H1 (cell line): Measurements from ENCODE around the gene CFAP221. TPM values are rescaled to one million over a fixed set of nuclear protein-coding genes. Genes with fewer than 3 reads are reported as not detected.

Experiments
- CTCF ChIA-PET: fragments of 300-600 bp; sonication (Branson Sonifier 250); formaldehyde crosslinking; loops from one replicate; lab custom pipeline; 2021; ENCODE audit not compliant: partially characterized antibody; lab: Charles Lee
- POLR2A ChIA-PET: fragments of 300-600 bp; sonication (Branson Sonifier 250); formaldehyde crosslinking; loops from one replicate; lab custom pipeline; 2021; ENCODE audit warnings: inconsistent platforms; ENCODE audit not compliant: partially characterized antibody; lab: Charles Lee
- DNase-seq, 2 experiments: peaks; one replicate each; pipeline versions ENCODE4 v3.0.0 to v3.0.0-alpha.2; 2010 to 2022; ENCODE audit warnings: low spot score in 2 of 2, low read depth in 1 of 2, mixed read lengths in 1 of 2
- FAIRE-seq: peaks from 2 replicates; lab custom pipeline; 2011; peaks lifted over from hg19 to GRCh38; lab: Jason Lieb, UNC
- H2AFZ ChIP-seq: 2 replicates; pipeline ENCODE4 v1.8.1; 2012; ENCODE audit warnings: low read length, inconsistent platforms
- H2AK5ac ChIP-seq: 2 replicates; pipeline ENCODE4 v1.6.1; 2013; ENCODE audit warnings: low read depth, low read length
- H2BK120ac ChIP-seq: replicated peaks from 2 replicates; pipeline ENCODE3; 2013; ENCODE audit warnings: low read depth, low read length, inconsistent platforms
- H2BK12ac ChIP-seq: 2 replicates; pipeline ENCODE4 v1.6.1; 2013; ENCODE audit warnings: low read depth, low read length
- H2BK15ac ChIP-seq: 2 replicates; pipeline ENCODE4 v1.6.1; 2013; ENCODE audit warnings: low read length
- H2BK20ac ChIP-seq: 2 replicates; pipeline ENCODE4 v1.6.1; 2013; ENCODE audit warnings: low read length
- H2BK5ac ChIP-seq: 2 replicates; pipeline ENCODE4 v1.6.1; 2013; ENCODE audit warnings: low read depth, low read length
- H3K14ac ChIP-seq: 2 replicates; pipeline ENCODE4 v1.6.1; 2013; ENCODE audit warnings: inconsistent platforms; ENCODE audit not compliant: insufficient read length
- H3K18ac ChIP-seq: 2 replicates; pipeline ENCODE4 v1.6.1; 2013; ENCODE audit warnings: low read length; ENCODE audit errors: extremely low read depth
- H3K23ac ChIP-seq: 2 replicates; pipeline ENCODE4 v1.6.1; 2013; ENCODE audit warnings: inconsistent platforms; ENCODE audit not compliant: insufficient read length
- H3K23me2 ChIP-seq: 2 replicates; pipeline ENCODE4 v1.6.1; 2013; ENCODE audit warnings: low read depth, low read length
- H3K27ac ChIP-seq: 2 replicates; pipeline ENCODE4 v1.6.1; 2011; ENCODE audit warnings: low read depth, low read length, inconsistent platforms
- H3K27me3 ChIP-seq, 4 experiments: replicated peaks in 1 of 4; 1 replicate in 1 of 4; 2 replicates in 3 of 4; pipeline versions ENCODE4 v1.6.1 to v1.8.1; 2011 to 2013; ENCODE audit warnings: low read length in 3 of 4, mild to moderate bottlenecking in 3 of 4, inconsistent platforms in 2 of 4, mixed read lengths in 2 of 4, moderate library complexity in 1 of 4; ENCODE audit not compliant: control insufficient read depth in 3 of 4, insufficient read depth in 3 of 4; ENCODE audit errors: extremely low read depth in 1 of 4
- H3K36me3 ChIP-seq, 4 experiments: 2 replicates each; pipeline versions ENCODE4 v1.6.1 to v1.8.1; 2011 to 2013; ENCODE audit warnings: mild to moderate bottlenecking in 4 of 4, low read length in 3 of 4, moderate library complexity in 2 of 4, control low read depth in 1 of 4, inconsistent platforms in 1 of 4; ENCODE audit not compliant: insufficient read depth in 4 of 4, control insufficient read depth in 2 of 4
- H3K4ac ChIP-seq: replicated peaks from 2 replicates; pipeline ENCODE3; 2013; ENCODE audit warnings: low read length, low read depth, mixed read lengths, inconsistent platforms; ENCODE audit not compliant: insufficient read length
- H3K4me1 ChIP-seq, 4 experiments: replicated peaks in 1 of 4; 1 replicate in 1 of 4; 2 replicates in 3 of 4; pipeline versions ENCODE4 v1.6.1 to v1.8.1; 2011 to 2013; ENCODE audit warnings: low read length in 3 of 4, inconsistent platforms in 2 of 4, mixed read lengths in 1 of 4; ENCODE audit not compliant: insufficient read depth in 4 of 4, control insufficient read depth in 3 of 4
- H3K4me2 ChIP-seq, 2 experiments: 2 replicates each; pipeline versions ENCODE4 v1.6.1 to v1.8.1; 2011 to 2013; ENCODE audit warnings: low read depth in 2 of 2, low read length in 2 of 2, control low read depth in 1 of 2, inconsistent platforms in 1 of 2, mild to moderate bottlenecking in 1 of 2; ENCODE audit not compliant: insufficient read depth in 1 of 2
- H3K4me3 ChIP-seq, 4 experiments: fragments of 200-600, 300-600 bp in 1 of 4; sonication (generic), shearing (Covaris generic), sonication (Bioruptor Twin) in 1 of 4; 2 replicates each; pipeline versions ENCODE4 v1.5.1 to v1.8.1; 2011 to 2016; ENCODE audit warnings: low read length in 4 of 4, low read depth in 3 of 4, control low read depth in 2 of 4, inconsistent platforms in 2 of 4, mild to moderate bottlenecking in 2 of 4, mixed read lengths in 1 of 4, moderate library complexity in 1 of 4; ENCODE audit not compliant: insufficient read depth in 2 of 4; ENCODE audit errors: extremely low read depth in 1 of 4
- H3K56ac ChIP-seq: replicated peaks from 2 replicates; pipeline ENCODE3; 2013; ENCODE audit warnings: low read depth, mild to moderate bottlenecking, mixed read lengths, low read length, inconsistent platforms; ENCODE audit not compliant: insufficient read length
- H3K79me1 ChIP-seq: 2 replicates; pipeline ENCODE4 v1.6.1; 2013; ENCODE audit warnings: low read depth, low read length, control low read depth
- H3K79me2 ChIP-seq, 2 experiments: 2 replicates each; pipeline versions ENCODE4 v1.6.1 to v1.8.1; 2012 to 2013; ENCODE audit warnings: low read length in 2 of 2, mild to moderate bottlenecking in 2 of 2, inconsistent platforms in 1 of 2; ENCODE audit not compliant: insufficient read depth in 2 of 2, control insufficient read depth in 1 of 2
- H3K9ac ChIP-seq, 4 experiments: replicated peaks in 1 of 4; 1 replicate in 1 of 4; 2 replicates in 3 of 4; pipeline versions ENCODE4 v1.6.1 to v1.8.1; 2011 to 2013; ENCODE audit warnings: low read depth in 3 of 4, low read length in 3 of 4, control low read depth in 2 of 4, mild to moderate bottlenecking in 2 of 4, moderate library complexity in 2 of 4, inconsistent platforms in 1 of 4; ENCODE audit errors: extremely low read depth in 1 of 4
- H3K9me3 ChIP-seq, 2 experiments: 2 replicates each; pipeline versions ENCODE4 v1.6.1 to v1.8.1; 2012 to 2013; ENCODE audit warnings: mild to moderate bottlenecking in 2 of 2, moderate library complexity in 2 of 2, control low read depth in 1 of 2, inconsistent platforms in 1 of 2, low read depth in 1 of 2, low read length in 1 of 2, mixed read lengths in 1 of 2; ENCODE audit not compliant: insufficient read depth in 2 of 2
- H4K20me1 ChIP-seq, 2 experiments: replicated peaks in 1 of 2; 2 replicates each; pipeline versions ENCODE3 to v1.8.1; 2011 to 2013; ENCODE audit warnings: inconsistent platforms in 2 of 2, low read length in 2 of 2, mild to moderate bottlenecking in 1 of 2; ENCODE audit not compliant: insufficient read depth in 2 of 2, control insufficient read depth in 1 of 2
- H4K5ac ChIP-seq: 2 replicates; pipeline ENCODE4 v1.6.1; 2013; ENCODE audit warnings: low read length, low read depth, mixed read lengths, inconsistent platforms; ENCODE audit not compliant: insufficient read length
- H4K8ac ChIP-seq: 2 replicates; pipeline ENCODE4 v1.8.0; 2013; ENCODE audit warnings: mild to moderate bottlenecking, moderate library complexity, low read length, inconsistent platforms; ENCODE audit not compliant: insufficient read depth; ENCODE audit errors: extremely low read depth
- H4K91ac ChIP-seq: replicated peaks from 2 replicates; pipeline ENCODE3; 2013; ENCODE audit warnings: low read length, mixed read lengths, inconsistent platforms; ENCODE audit not compliant: insufficient read length
- RAD21 ChIP-seq, 2 experiments: IDR thresholded peaks in 1 of 2; conservative IDR thresholded peaks in 1 of 2; 2 replicates each; pipeline ENCODE4 v1.6.1; 2011; ENCODE audit warnings: low read depth in 2 of 2, low read length in 2 of 2, improper control_type of control experiment in 1 of 2, inconsistent platforms in 1 of 2, mild to moderate bottlenecking in 1 of 2, moderate library complexity in 1 of 2
- SIRT6 ChIP-seq: IDR thresholded peaks from one replicate; pipeline ENCODE4 v1.7.1; 2012; ENCODE audit warnings: low read length, inconsistent platforms
- WGBS, 2 experiments: shearing (Covaris generic) in 1 of 2; methylation state at CpG; one replicate each; pipeline versions ENCODE4 v1.1.6 to v1.1.7; 2013 to 2015; ENCODE audit warnings: low lambda C conversion rate in 2 of 2, mixed read lengths in 2 of 2, inconsistent platforms in 1 of 2, low coverage in 1 of 2, missing lambda C conversion rate in 1 of 2; ENCODE audit not compliant: insufficient replicate concordance in 2 of 2, insufficient coverage in 1 of 2, insufficient read length in 1 of 2; ENCODE audit errors: extremely low coverage in 1 of 2, missing lambda C conversion rate in 1 of 2; 5-methylcytosine and 5-hydroxymethylcytosine counted together
- polyA plus RNA-seq, 7 experiments: library from polyadenylated mRNA; depleted of rRNA in 3 of 7; stranded (reverse) in 5 of 7; unstranded in 2 of 7; fragments of >200 nt in 5 of 7; fragments of 200-250 nt in 2 of 7; gene quantifications; 1 replicate in 5 of 7; 2 replicates in 1 of 7; 4 replicates in 1 of 7; pipeline versions ENCODE4 v1.2.1 to v1.2.3, GENCODE V29; 2011 to 2013; ENCODE audit warnings: missing spikeins in 2 of 7, mixed read lengths in 2 of 7
- total RNA-seq: library from RNA; stranded (reverse); fragmentation: NEBNext Ultra II Directional; extraction: Animal tissue kit (Norgen Biotek cat#: 25700); gene quantifications from 2 replicates; pipeline ENCODE4 v1.2.1, GENCODE V29; 2021

CFAP221 gene
- total and polyA plus RNA-seq, 2 of the 8 experiments (the other 6 are each of a cell fraction or from before 2014, with no cell fraction given), result 0.14 to 0.71 TPM

GRCh38 chr2:119696494-119697030 is 152.3 kb downstream of the CFAP221 start:
- POLR2A ChIA-PET, result interaction anchor here (1.1 to 4.3 kb wide), 2 partner anchors 12 to 15 kb away, joined by 3 to 22 read pairs; no protein-coding TSS in a partner anchor
- Histone ChIP-seq H2AK5ac (no peak overlapping the region), H3K27ac (no peak overlapping the region), H2BK15ac (peak overlapping the region; percentile 90; the same call in 1 of the 2 replicates), H3K79me2 (no peaks in the 10 kb centered on the region), H4K91ac (peak overlapping the region; percentile 68), H2BK5ac (0 out of 2 replicates have a peak overlapping the region, but pooled peaks have one; percentile 55), H3K23me2 (peaks cover 7% of the 10 kb centered on the region), H3K18ac (peak overlapping the region; percentile 21; the same call in 1 of the 2 replicates), H3K23ac (no peak overlapping the region), H2BK120ac (no peak overlapping the region), H3K4me2 (no peak overlapping the region), H4K20me1 (peaks cover 0 to 6% of the 10 kb centered on the region in 2 experiments), H3K27me3 (no peaks in the 10 kb centered on the region), H3K4me3 (no peak overlapping the region), H3K4ac (no peak overlapping the region), H3K36me3 (no peaks in the 10 kb centered on the region; a peak in 1 of 8 replicates), H2AFZ (no peak overlapping the region), H2BK20ac (0 out of 2 replicates have a peak overlapping the region, but pooled peaks have one; percentile 13), H4K5ac (no peak overlapping the region), H4K8ac (no peak overlapping the region), H3K14ac (no peak overlapping the region), H3K9me3 (no peaks in the 10 kb centered on the region), H3K4me1 (peaks cover 21 to 53% (median 24%) of the 10 kb centered on the region in 4 experiments), H3K56ac (no peak overlapping the region), H3K79me1 (no peaks in the 10 kb centered on the region; the same call in 1 of the 2 replicates), H3K9ac (no peak overlapping the region), H2BK12ac (peak overlapping the region; percentile 53; the same call in 1 of the 2 replicates)
- WGBS, 2 experiments, result 74% methylated on average over 6 of the region's 6 CpGs; no CpG with 5 or more reads in 1 of the 2 experiments
- DNase-seq (no peak), FAIRE-seq (no peak)
- CTCF ChIA-PET, result interaction anchor here (0.6 to 1.6 kb wide), 3 partner anchors 10 to 56 kb away, joined by 3 to 4 read pairs (median 4); no protein-coding TSS in a partner anchor
- TF ChIP-seq SIRT6 (no peak), RAD21 (IDR thresholded peaks at IDR 0.05 in 1 of 2, conservative IDR thresholded peaks at IDR 0.05 in 1 of 2; ENCODE audit: low read depth in 2 of 2, low read length in 2 of 2) (no peak)
